DND-41 (cell line): ENCODE data around the gene EP400.

Experiments
- EZH2 ChIP-seq: IDR thresholded peaks from 3 replicates; pipeline ENCODE4 v1.6.1; 2012; ENCODE audit warnings: borderline replicate concordance, low read depth, mild to moderate bottlenecking, moderate library complexity, low read length, inconsistent platforms; ENCODE audit not compliant: severe bottlenecking
- TF ChIP-seq, protein P1 (sequence below): IDR thresholded peaks from 2 replicates; pipeline ENCODE4 v1.5.1; 2012; ENCODE audit warnings: borderline replicate concordance, low read length, moderate library complexity, mild to moderate bottlenecking; ENCODE audit not compliant: poor library complexity, severe bottlenecking; ENCODE audit errors: extremely low read depth

DNA sequence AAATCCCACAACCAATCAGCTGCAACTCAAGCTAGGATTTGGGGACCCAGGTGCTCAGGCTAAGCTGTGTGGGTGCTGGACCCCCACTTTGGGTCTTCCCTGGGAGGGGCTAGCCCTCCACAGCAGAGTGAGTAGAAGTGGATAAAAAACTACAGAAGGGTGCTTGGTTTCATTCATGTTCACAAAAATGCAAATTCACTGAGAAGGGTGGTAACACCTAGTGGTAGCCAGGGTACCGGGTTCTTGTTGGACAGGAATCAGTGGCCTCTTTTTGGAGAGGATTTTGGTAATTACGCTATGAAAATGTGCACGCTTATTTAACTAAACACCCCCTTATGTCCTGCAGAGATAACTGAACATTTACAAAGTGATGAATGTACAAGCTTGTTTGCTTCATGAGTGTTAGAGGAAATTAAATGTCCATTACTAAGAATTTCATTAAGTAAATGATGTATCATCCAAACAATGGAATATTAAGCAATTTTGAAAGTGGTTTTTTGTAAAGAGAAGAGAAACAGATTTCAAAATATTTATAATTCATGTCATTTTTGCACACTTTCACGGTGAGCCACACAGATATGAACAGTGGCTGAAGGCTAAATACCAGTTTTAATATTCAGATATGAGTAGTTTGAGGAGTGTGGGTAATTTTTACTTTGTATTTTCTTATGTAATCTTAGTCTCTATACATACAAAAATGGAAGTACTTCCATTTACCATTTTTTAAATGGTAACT lies 116.0 kb downstream of the EP400 start:
- TF ChIP-seq, protein P1, sequence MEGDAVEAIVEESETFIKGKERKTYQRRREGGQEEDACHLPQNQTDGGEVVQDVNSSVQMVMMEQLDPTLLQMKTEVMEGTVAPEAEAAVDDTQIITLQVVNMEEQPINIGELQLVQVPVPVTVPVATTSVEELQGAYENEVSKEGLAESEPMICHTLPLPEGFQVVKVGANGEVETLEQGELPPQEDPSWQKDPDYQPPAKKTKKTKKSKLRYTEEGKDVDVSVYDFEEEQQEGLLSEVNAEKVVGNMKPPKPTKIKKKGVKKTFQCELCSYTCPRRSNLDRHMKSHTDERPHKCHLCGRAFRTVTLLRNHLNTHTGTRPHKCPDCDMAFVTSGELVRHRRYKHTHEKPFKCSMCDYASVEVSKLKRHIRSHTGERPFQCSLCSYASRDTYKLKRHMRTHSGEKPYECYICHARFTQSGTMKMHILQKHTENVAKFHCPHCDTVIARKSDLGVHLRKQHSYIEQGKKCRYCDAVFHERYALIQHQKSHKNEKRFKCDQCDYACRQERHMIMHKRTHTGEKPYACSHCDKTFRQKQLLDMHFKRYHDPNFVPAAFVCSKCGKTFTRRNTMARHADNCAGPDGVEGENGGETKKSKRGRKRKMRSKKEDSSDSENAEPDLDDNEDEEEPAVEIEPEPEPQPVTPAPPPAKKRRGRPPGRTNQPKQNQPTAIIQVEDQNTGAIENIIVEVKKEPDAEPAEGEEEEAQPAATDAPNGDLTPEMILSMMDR: no peak
- TF ChIP-seq EZH2: no peak
